NCI-H774 (cell line): ENCODE measurements around the gene EGLN1.
"Not testable (repeated sequence)": the region's sequence is repeated elsewhere in the genome, so short reads cannot be mapped to it uniquely, and the experiment has no call there.

Source experiments
- DNase-seq: peaks from one replicate; lab custom pipeline; 2025; lab: John Stamatoyannopoulos, UW

Gene EGLN1

GRCh38 chr1:231421971-231422797 is at the start of gene EGLN1:
TSS of gene EGLN1 (minus strand) at chr1:231422287. CDS start at chr1:231421888, 399 bp downstream.
- peak; percentile 81 for DNase-seq

GRCh38 chr1:231471500-231471899 is 49.4 kb upstream of the EGLN1 start:
- DNase-seq: not testable (repeated sequence)

DNA sequence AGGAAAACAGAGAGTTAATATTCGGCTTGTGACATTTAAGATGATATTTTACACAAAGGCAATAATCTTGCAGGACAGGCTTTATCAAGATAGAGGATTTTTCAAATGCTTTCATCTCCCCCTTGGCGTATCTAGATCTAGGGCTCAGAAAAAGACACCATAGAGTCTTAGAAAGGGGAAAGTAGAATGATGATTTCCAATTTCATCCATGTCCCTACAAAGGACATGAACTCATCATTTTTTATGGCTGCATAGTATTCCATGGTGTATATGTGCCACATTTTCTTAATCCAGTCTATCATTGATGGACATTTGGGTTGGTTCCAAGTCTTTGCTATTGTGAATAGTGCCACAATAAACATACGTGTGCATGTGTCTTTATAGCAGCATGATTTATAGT is 48.9 kb upstream of the EGLN1 start:
- not testable (repeated sequence) for DNase-seq

GRCh38 chr1:231467986-231468385 is 45.9 kb upstream of the EGLN1 start:
- no peak for DNase-seq

DNA sequence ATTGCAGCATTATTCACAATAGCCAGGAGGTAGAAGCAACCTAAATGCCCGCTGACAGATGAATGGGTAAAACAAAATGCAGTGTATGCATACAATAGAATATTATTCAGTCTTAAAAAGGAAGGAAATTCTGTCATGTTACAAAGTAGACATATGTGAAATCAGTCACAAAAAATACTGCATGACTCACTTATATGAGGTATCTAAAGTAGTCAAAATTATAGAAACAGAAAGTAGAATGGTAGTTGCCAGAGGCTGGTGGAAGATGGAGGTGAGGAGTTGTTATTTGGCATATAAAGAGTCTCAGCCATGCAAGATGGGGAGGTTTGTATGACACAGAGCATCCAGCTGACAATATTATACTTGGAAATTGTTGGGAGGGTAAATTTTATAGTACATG is 43.0 kb upstream of the EGLN1 start:
- no peak for DNase-seq

- no peak for DNase-seq
Observed at GRCh38 chr1:231463541-231463940, 41.5 kb upstream of the EGLN1 start.

DNA sequence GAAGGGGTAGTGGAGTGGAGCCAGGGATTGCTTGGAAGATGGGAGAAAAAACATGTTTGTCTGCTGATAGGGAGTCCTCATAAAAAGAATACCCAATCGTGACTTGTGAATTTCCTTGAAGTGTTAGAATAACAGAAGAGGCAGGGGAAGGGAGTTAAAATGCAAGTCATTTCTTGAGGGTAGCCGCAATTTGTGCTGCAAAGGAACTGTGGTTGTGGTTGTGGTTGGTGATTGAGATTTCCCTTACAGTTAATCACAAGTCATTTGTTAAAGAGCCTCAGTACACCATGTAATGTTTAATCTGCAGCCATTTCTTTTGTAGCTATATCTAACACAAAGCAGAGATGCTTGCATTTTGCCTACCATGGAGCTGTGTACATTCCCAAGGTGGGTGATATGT is 38.5 kb upstream of the EGLN1 start:
- no peak for DNase-seq

DNA sequence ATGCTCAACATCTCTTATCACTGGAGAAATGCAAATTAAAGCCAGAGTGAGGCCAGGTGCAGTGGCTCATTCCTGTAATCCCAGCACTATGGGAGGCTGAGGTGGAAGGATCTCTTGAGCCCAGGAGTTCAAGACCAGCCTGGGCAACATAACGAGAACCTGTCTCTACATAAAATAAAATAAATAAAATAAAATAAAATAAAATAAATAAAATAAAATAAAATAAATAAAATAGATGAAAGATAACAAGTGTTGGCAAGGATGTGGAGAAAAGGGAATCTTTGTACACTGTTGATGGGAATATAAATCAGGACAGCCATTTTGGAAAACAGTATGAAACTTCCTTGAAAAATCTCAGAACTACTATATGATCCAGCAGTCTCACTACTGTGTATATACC is 37.4 kb upstream of the EGLN1 start:
- not testable (repeated sequence) for DNase-seq

DNA sequence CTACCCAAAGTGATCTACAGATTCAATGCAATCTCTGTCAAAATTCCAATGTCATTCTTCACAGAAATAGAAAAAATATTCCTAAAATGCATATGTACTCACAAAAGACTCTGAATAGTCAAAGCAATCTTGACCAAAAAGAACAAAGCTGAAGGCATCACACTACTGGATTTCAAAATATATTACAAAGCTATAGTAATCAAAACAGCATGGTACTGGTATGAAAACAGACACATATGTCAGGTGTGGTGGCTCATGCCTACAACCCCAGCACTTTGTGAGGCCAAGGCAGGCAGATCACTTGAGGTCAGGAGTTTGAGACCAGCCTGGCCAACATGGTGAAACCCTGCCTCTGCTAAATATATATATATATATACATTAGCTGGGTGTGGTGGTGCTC is 35.9 kb upstream of the EGLN1 start:
- DNase-seq: not testable (repeated sequence)

DNA sequence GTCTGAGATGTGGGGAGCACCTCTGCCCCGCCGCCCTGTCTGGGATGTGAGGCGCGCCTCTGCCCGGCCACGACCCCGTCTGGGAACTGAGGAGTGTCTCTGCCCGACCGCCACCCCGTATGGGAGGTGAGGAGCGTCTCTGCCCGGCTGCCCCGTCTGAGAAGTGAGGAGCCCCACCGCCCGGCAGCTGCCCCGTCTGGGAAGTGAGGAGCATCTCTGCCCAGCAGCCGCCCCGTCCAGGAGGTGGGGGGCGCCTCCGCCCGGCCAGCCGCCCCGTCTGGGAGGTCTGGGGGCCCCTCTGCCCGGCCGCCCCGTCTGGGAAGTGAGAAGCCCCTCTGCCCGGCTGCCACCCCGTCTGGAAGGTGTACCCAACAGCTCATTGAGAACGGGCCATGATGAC is 32.0 kb upstream of the EGLN1 start:
- DNase-seq: not testable (repeated sequence)

DNA sequence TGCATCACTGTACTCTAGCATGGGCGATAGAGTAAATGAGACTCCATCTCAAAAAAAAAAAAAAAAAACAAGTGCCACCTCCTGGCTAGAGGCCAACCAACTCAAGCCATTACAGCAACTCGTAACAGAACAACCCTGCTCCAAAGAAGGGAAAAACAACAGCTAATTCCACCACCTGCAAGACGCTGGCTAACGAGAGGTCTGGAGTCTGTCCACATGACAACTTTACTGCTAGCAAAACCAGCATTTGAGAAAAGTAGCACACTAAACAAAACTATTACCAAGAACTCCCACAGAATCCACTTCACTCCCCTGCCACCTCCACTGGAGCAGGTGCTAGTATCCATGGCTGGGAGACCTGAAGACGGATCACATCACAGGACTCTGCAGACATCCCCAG is 24.1 kb upstream of the EGLN1 start:
- no peak for DNase-seq

DNA sequence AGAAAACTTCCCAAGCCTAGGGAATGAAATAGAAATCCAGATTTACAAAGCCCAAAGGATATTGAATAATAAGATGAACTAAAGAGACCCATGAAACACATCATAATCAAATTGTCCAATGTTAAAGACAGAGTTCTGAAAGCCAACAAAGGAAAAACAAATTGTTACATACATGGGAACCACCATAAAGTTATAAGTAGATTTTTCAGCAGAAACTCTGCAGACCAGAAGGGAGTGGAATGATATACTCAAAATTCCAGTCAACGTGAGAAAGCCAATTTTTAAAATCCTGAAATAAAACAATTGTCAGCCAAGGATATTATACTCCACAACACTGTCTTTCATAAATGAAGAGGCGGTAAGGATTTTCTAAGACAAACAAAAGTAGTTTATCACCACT is 22.0 kb upstream of the EGLN1 start:
- no peak for DNase-seq

DNA sequence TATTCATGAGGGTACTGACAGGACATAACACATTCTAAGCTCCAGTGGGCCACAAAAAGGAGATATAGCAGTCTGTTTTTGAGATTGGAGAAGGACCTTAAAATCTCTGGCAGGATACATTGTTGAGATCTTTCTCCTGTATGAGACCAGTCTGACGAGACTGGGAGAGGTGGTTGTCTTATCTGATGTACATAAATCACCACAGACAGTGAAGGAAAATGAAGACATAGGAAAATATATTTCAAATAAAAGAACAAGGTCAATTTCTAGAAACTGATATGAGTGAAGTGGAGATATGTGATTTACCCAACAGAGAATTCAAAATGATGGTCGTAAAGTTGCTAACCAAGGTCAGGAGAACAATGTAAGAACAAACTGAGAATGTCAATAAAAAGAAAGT is 21.3 kb upstream of the EGLN1 start:
- DNase-seq: no peak

DNA sequence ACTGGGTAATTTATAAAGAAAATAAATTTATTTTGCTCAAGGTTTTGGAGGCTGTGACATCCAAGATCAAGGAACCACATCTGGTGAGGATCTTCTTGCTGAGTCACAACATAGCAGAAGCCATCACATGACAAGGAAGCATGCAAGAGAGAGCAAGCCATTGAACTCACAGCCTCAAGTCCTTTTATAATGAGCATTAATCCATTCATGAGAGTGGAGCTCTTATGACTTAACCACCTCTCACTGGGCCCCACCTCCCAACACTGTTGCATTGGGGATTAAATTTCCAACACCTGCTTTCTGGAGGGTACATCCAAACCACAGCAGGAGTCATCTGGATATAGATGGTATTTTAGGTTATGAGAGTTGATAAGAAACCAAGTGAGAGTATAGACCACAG is 20.6 kb upstream of the EGLN1 start:
- DNase-seq: no peak

DNA sequence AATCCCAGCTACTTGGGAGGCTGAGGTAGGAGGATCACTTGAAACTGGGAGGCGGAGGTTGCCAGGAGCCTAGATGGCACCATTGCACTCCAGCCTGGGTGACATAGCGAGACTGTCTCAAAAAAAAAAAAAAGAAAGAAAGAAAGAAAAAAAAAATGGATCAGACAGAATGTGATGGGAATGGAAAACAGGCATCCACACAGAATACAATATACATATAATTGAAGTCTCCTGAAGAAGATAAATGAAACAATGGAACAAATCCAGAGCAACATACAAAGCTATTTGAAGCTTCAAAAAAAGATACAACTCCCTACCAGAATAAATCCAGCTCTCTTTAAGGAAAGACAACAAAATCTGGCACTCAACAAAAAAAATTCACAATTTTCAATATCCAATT is 10.9 kb upstream of the EGLN1 start:
- DNase-seq: no peak

GRCh38 chr1:231431665-231432415 is 9.8 kb upstream of the EGLN1 start:
- no peak for DNase-seq

DNA sequence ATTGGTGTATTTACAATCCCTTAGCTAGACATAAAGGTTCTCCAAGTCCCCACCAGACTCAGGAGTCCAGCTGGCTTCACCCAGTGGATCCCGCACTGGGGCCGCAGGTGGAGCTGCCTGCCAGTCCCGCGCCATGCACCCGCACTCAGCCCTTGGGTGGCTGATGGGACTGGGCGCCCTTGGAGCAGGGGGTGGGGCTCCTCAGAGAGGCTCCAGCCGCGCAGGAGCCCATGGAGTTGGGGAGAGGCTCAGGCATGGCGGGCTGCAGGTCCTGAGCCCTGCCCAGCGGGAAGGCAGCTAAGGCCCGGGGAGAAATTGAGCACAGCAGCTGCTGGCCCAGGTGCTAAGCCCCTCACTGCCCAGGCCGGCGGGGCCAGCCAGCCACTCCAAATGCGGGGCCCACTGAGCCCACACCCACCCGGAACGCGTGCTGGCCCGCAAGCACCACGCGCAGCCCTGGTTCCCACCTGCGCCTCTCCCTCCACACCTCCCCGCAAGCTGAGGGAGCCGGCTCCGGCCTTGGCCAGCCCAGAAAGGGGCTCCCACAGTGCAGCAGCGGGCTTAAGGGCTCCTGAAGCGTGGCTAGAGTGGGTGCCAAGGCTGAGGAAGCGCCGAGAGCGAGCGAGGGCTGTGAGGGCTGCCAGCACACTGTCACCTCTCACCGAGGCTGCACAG is 8.7 kb upstream of the EGLN1 start:
- DNase-seq: not testable (repeated sequence)

GRCh38 chr1:231428377-231428776 is 6.3 kb upstream of the EGLN1 start:
- no peak for DNase-seq

DNA sequence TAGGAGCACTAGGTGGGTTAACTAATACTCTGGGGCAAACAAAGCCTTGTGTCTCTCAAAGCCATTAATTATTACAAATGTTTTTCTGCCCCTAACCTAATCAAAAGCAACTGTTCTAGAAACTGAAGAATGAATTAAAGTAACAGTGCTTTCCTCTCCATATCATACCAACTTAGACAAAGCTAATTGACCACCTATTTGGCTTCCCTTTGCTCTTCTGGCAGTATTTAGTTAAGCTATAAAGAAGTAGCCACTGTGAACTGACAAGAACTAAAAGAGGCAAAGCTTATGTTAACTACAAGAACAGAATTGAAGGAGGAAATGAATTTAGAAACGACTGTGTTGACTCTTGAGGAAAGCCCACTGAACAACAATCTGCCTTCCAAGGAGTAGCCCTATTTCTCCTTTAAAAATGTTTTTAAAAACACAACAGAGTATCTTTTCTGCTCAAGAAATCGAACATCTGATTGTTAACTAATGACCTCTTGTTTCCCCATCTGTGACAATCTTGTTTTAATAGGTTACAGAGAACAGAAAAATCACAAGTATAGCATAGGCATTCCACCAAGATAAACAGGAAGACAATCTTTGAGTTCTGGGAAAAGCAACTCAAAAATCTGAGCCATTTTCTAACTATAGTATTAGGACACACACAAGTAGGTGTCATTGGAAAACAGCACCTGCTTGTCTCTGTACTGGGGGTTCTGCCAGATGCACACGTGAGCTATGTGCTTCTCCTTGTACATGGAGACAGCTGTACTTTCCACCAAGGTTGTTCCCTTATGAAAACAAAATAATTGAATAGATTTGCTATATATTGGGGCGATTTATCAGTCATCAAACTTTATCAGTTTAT is 3.1 kb upstream of the EGLN1 start:
- no peak for DNase-seq

GRCh38 chr1:231423648-231424047 is 1.6 kb upstream of the EGLN1 start:
- DNase-seq: peak; percentile 71

- no peak for DNase-seq
Observed at GRCh38 chr1:231422798-231423309, 767 bp upstream of the EGLN1 start.

DNA sequence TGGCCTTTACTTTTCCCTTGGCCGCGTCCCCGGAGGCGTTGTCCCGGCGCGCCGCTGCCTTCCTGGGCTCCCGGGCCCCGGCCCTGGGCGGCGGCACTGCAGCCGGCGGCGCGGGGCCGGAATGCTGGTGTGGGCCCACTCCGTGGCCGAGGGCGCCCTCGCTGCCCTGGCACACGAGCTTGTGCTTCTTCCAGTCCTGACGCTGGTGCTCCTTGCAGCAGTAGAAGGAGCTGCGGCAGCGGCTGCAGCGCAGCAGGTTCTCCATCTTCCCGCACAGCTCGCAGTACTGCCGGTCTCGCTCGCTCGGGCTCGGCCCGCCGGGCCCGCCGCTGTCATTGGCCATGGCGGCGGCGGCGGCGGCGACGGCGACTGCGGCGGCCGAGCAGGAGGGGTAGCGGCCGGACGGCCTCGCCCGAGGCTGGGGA is 529 bp downstream of the EGLN1 start:
- peak; percentile 53 for DNase-seq
